SU-DHL-6 (cell line): Measurements from ENCODE around the gene FITM1.

Source experiments
- CTCF ChIP-seq: fragments of 200-600 bp; sonication (generic); IDR thresholded peaks from one replicate; pipeline ENCODE4 v1.5.1; 2017; ENCODE audit warnings: antibody characterized with exemption, mild to moderate bottlenecking, low read length, moderate library complexity; ENCODE audit not compliant: insufficient read depth, poor library complexity, severe bottlenecking
- EZH2phosphoT487 ChIP-seq: fragments of 200-600 bp; sonication (generic), shearing (Covaris generic); conservative IDR thresholded peaks from 2 replicates; pipeline ENCODE4 v1.6.1; 2018; ENCODE audit warnings: mild to moderate bottlenecking, antibody characterized with exemption, low read length, moderate library complexity, mixed read lengths

- TF ChIP-seq CTCF (no peak), EZH2phosphoT487 (no peak)
Observed at GRCh38 chr14:24080888-24081738, 49.3 kb upstream of the FITM1 start.
